K562 (cell line): ENCODE measurements around the gene MAN2B1. TPM values are rescaled to one million over a fixed set of nuclear protein-coding genes. Genes with fewer than 3 reads are reported as not detected.

Experiments
- CXXC5 ChIP-seq: fragments of 250-450 bp; sonication (Bioruptor Pico); IDR thresholded peaks from 2 replicates; pipeline ENCODE4 v1.8.0; 2022; ENCODE audit warnings: inconsistent platforms, mild to moderate bottlenecking, moderate library complexity
- GABPB1 ChIP-seq: sonication (generic); formaldehyde crosslinking; IDR thresholded peaks from 2 replicates; pipeline ENCODE4 v1.8.0; 2022; ENCODE audit warnings: mild to moderate bottlenecking, missing genetic modification reagents
- HCFC1 ChIP-seq: IDR thresholded peaks from 2 replicates; pipeline ENCODE4 v1.6.1; 2012; ENCODE audit warnings: low read depth, low read length, improper control_type of control experiment
- KAT7 ChIP-seq: sonication (generic); formaldehyde crosslinking; IDR thresholded peaks from 2 replicates; pipeline ENCODE4 v1.8.0; 2022; ENCODE audit warnings: missing genetic modification reagents, mild to moderate bottlenecking, borderline replicate concordance
- MBD2 ChIP-seq: sonication (generic); IDR thresholded peaks from 2 replicates; pipeline ENCODE4 v1.6.1; 2016; ENCODE audit warnings: low read depth, borderline replicate concordance
- NFRKB ChIP-seq: fragments of 450-650 bp; IDR thresholded peaks from 2 replicates; pipeline ENCODE4 v1.6.1; 2016; ENCODE audit warnings: low read depth
- POLR2AphosphoS5 ChIP-seq: IDR thresholded peaks from 2 replicates; pipeline ENCODE4 v1.6.1; 2011; ENCODE audit warnings: mild to moderate bottlenecking, low read depth, low read length, moderate library complexity; ENCODE audit not compliant: control insufficient read depth, insufficient read depth
- RBFOX2 ChIP-seq: fragments of 200-400 bp; formaldehyde crosslinking; IDR thresholded peaks from 2 replicates; pipeline ENCODE4 v1.6.1; 2017; ENCODE audit warnings: low read depth, mild to moderate bottlenecking, low read length, moderate library complexity
- SMAD4 ChIP-seq: fragments of 250-450 bp; sonication (Bioruptor Pico); conservative IDR thresholded peaks from 2 replicates; pipeline ENCODE4 v1.8.0; 2021; ENCODE audit warnings: inconsistent platforms, mild to moderate bottlenecking, moderate library complexity
- SMARCA4 ChIP-seq: fragments of 450-650 bp; IDR thresholded peaks from 2 replicates; pipeline ENCODE4 v1.6.1; 2016
- SPI1 ChIP-seq: IDR thresholded peaks from 2 replicates; pipeline ENCODE4 v1.6.1; 2011; ENCODE audit warnings: low read depth, low read length, control low read depth, borderline replicate concordance
- ZNF444 ChIP-seq: fragments of 250-450 bp; sonication (Bioruptor Pico); IDR thresholded peaks from 2 replicates; pipeline ENCODE4 v1.4.0; 2020; ENCODE audit warnings: mild to moderate bottlenecking, moderate library complexity
- ZNF785 ChIP-seq: fragments of 250-450 bp; sonication (Bioruptor Pico); IDR thresholded peaks from 2 replicates; pipeline ENCODE4 v1.4.0; 2020; ENCODE audit warnings: mild to moderate bottlenecking
- ZSCAN32 ChIP-seq: fragments of 450-650 bp; formaldehyde crosslinking; IDR thresholded peaks from 2 replicates; pipeline ENCODE4 v1.4.0; 2020; ENCODE audit warnings: mild to moderate bottlenecking, moderate library complexity
- polyA plus RNA-seq, 8 experiments: library from polyadenylated mRNA; depleted of rRNA in 4 of 8; stranded (reverse) in 5 of 8; unstranded in 3 of 8; fragments of >200 nt; fragmentation: Nextera tagmentation in 2 of 8; fragmentation: Illumina TruSeq in 1 of 8; extraction: Ambion mirVana in 2 of 8; extraction: Trizol in 1 of 8; gene quantifications; 2 replicates each; pipeline versions ENCODE4 v1.2.1 to v1.2.3, GENCODE V29; 2011 to 2014; ENCODE audit warnings: inconsistent platforms in 1 of 8, missing spikeins in 1 of 8
- total RNA-seq, 7 experiments: library from RNA; depleted of rRNA in 6 of 7; stranded (reverse); fragments of >200 nt in 6 of 7; fragmentation: Illumina TruSeq in 2 of 7; extraction: Trizol in 2 of 7; gene quantifications; 2 replicates each; pipeline versions ENCODE4 v1.2.1 to v1.2.3, GENCODE V29; 2011 to 2021; ENCODE audit warnings: low replicate concordance in 1 of 7
- TF ChIP-seq, protein P1 (sequence below), 2 experiments: fragments of 450-650 bp in 1 of 2; sonication (generic) in 1 of 2; formaldehyde crosslinking in 1 of 2; IDR thresholded peaks in 1 of 2; conservative IDR thresholded peaks in 1 of 2; 2 replicates each; pipeline versions ENCODE4 v1.6.1 to v1.8.1; 2016 to 2023; ENCODE audit warnings: mild to moderate bottlenecking in 2 of 2, moderate library complexity in 2 of 2, inconsistent platforms in 1 of 2, missing genetic modification reagents in 1 of 2
- TF ChIP-seq, protein P2 (sequence below): fragments of 250-450 bp; sonication (Bioruptor Pico); IDR thresholded peaks from 2 replicates; pipeline ENCODE4 v1.5.0; 2022; ENCODE audit warnings: mild to moderate bottlenecking
- TF ChIP-seq, protein P3 (sequence below), 2 experiments: fragments of 200-800 bp in 1 of 2; sonication (Bioruptor generic) in 1 of 2; sonication (generic) in 1 of 2; formaldehyde crosslinking in 1 of 2; IDR thresholded peaks in 1 of 2; conservative IDR thresholded peaks in 1 of 2; 2 replicates each; pipeline versions ENCODE4 v1.5.0 to v1.6.1; 2016 to 2020; ENCODE audit warnings: missing compliant biosample characterization in 1 of 2, missing genetic modification characterization in 1 of 2, missing genetic modification reagents in 1 of 2
- TF ChIP-seq, protein P4 (sequence below): sonication (generic); formaldehyde crosslinking; IDR thresholded peaks from 2 replicates; pipeline ENCODE4 v1.8.0; 2022; ENCODE audit warnings: mild to moderate bottlenecking, low read depth, missing genetic modification reagents

MAN2B1 gene
- total and polyA plus RNA-seq, 9 of the 15 experiments (the other 6 are each of a cell fraction or from before 2014, with no cell fraction given) = 0.59 to 33.8 (median 11.4) TPM

DNA sequence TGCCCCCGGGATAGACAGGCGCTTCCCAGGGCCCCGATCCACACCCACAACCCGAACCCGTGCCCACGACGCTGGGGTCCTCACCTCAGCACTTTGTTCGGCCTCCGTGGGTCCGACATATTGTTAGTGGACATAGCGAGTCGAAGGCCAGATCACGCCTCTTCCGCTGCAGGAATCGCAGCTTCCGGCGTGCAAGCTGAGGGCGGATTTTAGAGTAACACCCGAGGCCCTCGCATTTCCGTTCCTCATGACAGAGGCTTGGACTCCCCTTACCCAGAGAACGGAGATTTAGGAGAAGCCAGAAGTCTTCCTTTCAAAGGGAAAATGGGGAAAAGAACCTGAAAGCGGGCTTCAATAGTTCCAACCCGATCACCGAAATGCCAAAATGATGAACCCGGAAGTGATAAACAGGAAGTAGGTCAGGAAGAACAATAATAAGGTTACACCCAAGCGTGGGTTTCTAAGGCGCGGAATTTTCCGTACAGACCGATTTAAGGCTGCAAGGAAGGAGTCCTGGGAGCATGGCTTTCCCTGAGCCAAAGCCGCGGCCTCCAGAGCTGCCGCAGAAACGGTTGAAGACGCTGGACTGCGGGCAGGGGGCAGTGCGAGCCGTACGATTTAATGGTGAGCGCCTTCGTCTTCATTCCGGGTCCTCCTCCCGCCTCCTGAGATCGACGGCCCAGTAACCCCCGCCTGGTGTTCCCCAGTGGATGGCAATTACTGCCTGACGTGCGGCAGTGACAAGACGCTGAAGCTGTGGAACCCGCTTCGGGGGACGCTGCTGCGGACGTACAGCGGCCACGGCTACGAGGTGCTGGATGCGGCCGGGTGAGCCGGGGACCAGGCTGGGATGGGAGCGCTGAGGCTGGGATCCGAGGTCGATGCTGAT, 3.0 kb upstream of the MAN2B1 start (continued):
- TF ChIP-seq CXXC5 = peak; percentile 65
- TF ChIP-seq SMAD4 = peak; percentile 34; the same call in 1 of the 2 replicates
- TF ChIP-seq ZSCAN32 (CRISPR knock-in tag) = no peak
- TF ChIP-seq NFRKB = peak; percentile 96
- TF ChIP-seq, protein P1, sequence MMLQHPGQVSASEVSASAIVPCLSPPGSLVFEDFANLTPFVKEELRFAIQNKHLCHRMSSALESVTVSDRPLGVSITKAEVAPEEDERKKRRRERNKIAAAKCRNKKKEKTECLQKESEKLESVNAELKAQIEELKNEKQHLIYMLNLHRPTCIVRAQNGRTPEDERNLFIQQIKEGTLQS (IDR thresholded peaks at IDR 0.05) = peak; percentile 58
- TF ChIP-seq, protein P1 (CRISPR knock-in tag; conservative IDR thresholded peaks at IDR 0.05) = no peak
- TF ChIP-seq, protein P2, sequence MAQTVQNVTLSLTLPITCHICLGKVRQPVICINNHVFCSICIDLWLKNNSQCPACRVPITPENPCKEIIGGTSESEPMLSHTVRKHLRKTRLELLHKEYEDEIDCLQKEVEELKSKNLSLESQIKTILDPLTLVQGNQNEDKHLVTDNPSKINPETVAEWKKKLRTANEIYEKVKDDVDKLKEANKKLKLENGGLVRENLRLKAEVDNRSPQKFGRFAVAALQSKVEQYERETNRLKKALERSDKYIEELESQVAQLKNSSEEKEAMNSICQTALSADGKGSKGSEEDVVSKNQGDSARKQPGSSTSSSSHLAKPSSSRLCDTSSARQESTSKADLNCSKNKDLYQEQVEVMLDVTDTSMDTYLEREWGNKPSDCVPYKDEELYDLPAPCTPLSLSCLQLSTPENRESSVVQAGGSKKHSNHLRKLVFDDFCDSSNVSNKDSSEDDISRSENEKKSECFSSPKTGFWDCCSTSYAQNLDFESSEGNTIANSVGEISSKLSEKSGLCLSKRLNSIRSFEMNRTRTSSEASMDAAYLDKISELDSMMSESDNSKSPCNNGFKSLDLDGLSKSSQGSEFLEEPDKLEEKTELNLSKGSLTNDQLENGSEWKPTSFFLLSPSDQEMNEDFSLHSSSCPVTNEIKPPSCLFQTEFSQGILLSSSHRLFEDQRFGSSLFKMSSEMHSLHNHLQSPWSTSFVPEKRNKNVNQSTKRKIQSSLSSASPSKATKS (CRISPR knock-in tag) = 0 out of 2 replicates have a peak, but pooled peaks have one; percentile 6
- peak; percentile 81 for TF ChIP-seq RBFOX2
- peak; percentile 100 for TF ChIP-seq GABPB1 (CRISPR knock-in tag)
- TF ChIP-seq, protein P3, sequence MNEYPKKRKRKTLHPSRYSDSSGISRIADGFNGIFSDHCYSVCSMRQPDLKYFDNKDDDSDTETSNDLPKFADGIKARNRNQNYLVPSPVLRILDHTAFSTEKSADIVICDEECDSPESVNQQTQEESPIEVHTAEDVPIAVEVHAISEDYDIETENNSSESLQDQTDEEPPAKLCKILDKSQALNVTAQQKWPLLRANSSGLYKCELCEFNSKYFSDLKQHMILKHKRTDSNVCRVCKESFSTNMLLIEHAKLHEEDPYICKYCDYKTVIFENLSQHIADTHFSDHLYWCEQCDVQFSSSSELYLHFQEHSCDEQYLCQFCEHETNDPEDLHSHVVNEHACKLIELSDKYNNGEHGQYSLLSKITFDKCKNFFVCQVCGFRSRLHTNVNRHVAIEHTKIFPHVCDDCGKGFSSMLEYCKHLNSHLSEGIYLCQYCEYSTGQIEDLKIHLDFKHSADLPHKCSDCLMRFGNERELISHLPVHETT (CRISPR knock-in tag; conservative IDR thresholded peaks at IDR 0.05 in 1 of 2, IDR thresholded peaks at IDR 0.05 in 1 of 2) = peak in 1 of 2 experiments; percentile 73; a peak in 2 of 4 replicates
- TF ChIP-seq HCFC1 = peak; percentile 83
- peak; percentile 52; the same call in 1 of the 2 replicates for TF ChIP-seq KAT7 (CRISPR knock-in tag)
- TF ChIP-seq SMARCA4 = no peak
- no peak for TF ChIP-seq ZNF785 (CRISPR knock-in tag)
- TF ChIP-seq ZNF444 (CRISPR knock-in tag) = no peak
- TF ChIP-seq MBD2 = peak; percentile 31; the same call in 1 of the 2 replicates
- TF ChIP-seq, protein P4, sequence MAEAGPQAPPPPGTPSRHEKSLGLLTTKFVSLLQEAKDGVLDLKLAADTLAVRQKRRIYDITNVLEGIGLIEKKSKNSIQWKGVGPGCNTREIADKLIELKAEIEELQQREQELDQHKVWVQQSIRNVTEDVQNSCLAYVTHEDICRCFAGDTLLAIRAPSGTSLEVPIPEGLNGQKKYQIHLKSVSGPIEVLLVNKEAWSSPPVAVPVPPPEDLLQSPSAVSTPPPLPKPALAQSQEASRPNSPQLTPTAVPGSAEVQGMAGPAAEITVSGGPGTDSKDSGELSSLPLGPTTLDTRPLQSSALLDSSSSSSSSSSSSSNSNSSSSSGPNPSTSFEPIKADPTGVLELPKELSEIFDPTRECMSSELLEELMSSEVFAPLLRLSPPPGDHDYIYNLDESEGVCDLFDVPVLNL = 0 out of 2 replicates have a peak, but pooled peaks have one; percentile 31
- TF ChIP-seq POLR2AphosphoS5 = peak; percentile 21; the same call in 1 of the 2 replicates
- 0 out of 2 replicates have a peak, but pooled peaks have one; percentile 1 for TF ChIP-seq SPI1
